ENCODE measurements around the gene DPYSL4. TPM values are rescaled to one million over a fixed set of nuclear protein-coding genes. Genes with fewer than 3 reads are reported as not detected.
A peak's percentile ranks its signal among the peaks of the same experiment; 100 is the strongest.

DPYSL4 gene
- total RNA-seq, 3 donors from 2014 or later (not counting 1 experiment from before 2014, with no cell fraction given): 0.40 to 1.3 (median 1.0) TPM

DNA sequence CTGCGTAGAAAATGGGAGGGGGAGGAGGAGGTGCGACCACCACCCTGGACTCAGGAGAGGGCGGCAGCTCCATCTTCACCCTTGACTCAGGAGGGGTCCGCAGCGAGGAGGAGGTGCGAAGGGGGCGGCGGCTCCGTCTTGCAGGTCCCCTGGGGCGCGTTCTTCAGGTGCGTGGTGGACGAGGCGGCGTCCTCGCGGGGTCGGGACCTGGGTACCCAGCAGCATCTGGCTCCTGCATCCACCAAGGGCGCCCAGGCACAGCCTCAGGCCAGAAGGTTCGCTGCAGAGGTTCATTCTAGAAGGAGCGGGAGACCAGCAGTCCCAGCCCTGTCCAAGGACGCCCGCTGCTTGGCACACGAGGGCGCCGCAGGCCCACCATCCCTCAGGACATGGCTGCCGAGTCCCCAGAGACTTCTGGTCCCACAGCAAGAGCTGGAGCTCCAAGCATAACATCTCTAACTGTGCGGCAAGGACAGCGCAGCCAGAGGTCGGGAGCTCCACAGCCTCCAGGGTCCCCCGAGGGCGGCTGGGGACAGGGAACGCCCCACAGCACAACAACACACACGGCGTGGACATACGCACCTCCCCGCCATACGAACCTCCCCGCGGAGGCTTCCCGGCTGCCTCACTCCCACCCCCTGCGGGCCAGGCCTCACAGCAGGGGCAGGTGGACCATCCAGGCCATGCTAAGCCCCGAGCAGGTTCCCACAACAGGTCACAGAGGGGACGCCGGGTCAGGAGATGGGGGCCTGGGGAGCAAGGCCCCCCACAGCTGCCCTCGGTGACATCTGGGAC, 16.8 kb upstream of the DPYSL4 start:
- Histone ChIP-seq H3K9me3 (ENCODE audit: control insufficient read depth, insufficient read depth, low read length) (peaks cover 4% of the 10 kb centered on the region), H3K4me1 (ENCODE audit: control insufficient read depth, insufficient read depth, low read length) (no peaks in the 10 kb centered on the region), H3K27ac (ENCODE audit: low read length) (no peak overlapping the region), H3K36me3 (ENCODE audit: control insufficient read depth, insufficient read depth, low read length) (no peaks in the 10 kb centered on the region), H3K27me3 (ENCODE audit: control insufficient read depth, insufficient read depth, low read length) (no peaks in the 10 kb centered on the region), H3K4me3 (ENCODE audit: low read length) (no peak overlapping the region)
- intact Hi-C loops (cut with micrococcal nuclease): loop anchor here (10.0 kb wide), 1 partner anchor 285 kb away; no protein-coding TSS in a partner anchor
- DNase-seq (no peak), ATAC-seq (no peak)
- Mint-ChIP-seq H3K27me3 (ENCODE audit: low read depth in 2 of 2) (peaks cover under 1 to 5% of the 10 kb centered on the region in 2 donors), H3K9me3 (no peaks in the 10 kb centered on the region), H3K4me1 (peaks cover 0 to 12% of the 10 kb centered on the region in 2 donors), H3K4me3 (no peak overlapping the region), H3K27ac (no peak overlapping the region), H3K36me3 (no peaks in the 10 kb centered on the region)
- TF ChIP-seq, protein P1, sequence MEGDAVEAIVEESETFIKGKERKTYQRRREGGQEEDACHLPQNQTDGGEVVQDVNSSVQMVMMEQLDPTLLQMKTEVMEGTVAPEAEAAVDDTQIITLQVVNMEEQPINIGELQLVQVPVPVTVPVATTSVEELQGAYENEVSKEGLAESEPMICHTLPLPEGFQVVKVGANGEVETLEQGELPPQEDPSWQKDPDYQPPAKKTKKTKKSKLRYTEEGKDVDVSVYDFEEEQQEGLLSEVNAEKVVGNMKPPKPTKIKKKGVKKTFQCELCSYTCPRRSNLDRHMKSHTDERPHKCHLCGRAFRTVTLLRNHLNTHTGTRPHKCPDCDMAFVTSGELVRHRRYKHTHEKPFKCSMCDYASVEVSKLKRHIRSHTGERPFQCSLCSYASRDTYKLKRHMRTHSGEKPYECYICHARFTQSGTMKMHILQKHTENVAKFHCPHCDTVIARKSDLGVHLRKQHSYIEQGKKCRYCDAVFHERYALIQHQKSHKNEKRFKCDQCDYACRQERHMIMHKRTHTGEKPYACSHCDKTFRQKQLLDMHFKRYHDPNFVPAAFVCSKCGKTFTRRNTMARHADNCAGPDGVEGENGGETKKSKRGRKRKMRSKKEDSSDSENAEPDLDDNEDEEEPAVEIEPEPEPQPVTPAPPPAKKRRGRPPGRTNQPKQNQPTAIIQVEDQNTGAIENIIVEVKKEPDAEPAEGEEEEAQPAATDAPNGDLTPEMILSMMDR (IDR thresholded peaks at IDR 0.05): no peak
- 89% methylated on average over 46 of the region's 46 CpGs for WGBS (ENCODE audit: insufficient coverage)

DNA sequence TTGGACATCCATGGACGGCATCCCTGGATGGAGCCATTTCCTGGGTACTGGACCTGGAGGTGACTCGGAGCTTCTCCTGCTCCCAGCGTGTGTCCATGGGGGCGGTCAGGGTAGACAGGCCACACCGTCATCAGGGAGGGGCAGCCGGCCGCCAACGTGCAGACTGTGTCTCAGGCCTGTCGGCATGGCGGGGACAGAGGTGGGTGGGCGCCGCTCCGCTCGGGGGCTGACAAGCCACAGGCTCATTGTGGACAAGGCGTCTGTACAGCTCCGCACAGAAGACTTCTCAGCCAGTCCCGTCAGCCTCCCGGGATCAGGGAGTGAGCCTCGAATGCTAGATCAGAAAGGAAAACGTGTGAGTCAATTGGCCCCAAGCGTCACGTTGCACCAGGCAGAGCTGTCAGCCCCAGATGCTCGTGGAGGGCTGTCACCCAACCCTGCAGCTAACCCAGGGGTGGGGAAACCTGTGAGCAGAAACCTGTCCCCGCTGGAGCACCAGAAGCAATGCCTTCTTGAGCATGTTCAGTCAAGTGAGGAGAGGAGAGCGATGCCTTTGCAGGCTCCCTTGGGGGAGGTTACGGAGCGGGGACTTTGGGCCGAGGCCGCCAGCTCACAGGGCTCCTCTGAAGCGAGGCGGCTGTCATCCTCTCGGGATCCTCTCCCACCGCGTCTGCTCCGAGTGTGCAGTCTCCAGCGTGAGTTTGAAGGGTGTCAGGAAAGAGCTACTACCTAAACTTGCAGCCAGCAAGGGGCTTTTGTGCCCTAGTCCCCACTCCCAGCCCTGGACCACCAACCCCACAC, 16.0 kb upstream of the DPYSL4 start:
- H3K27ac Mint-ChIP-seq: no peak overlapping the region
- H3K4me1 ChIP-seq (ENCODE audit: control insufficient read depth, insufficient read depth, low read length): no peaks in the 10 kb centered on the region
- TF ChIP-seq, protein P1 (IDR thresholded peaks at IDR 0.05): no peak
- ATAC-seq (no peak), DNase-seq (no peak)
- H3K9me3 ChIP-seq (ENCODE audit: control insufficient read depth, insufficient read depth, low read length): peaks cover 4% of the 10 kb centered on the region
- H3K36me3 Mint-ChIP-seq: no peaks in the 10 kb centered on the region
- WGBS (ENCODE audit: insufficient coverage): 78% methylated on average over 36 of the region's 36 CpGs
- intact Hi-C loops (cut with micrococcal nuclease): no loop called here
- H3K27ac ChIP-seq (ENCODE audit: low read length): no peak overlapping the region
- H3K36me3 ChIP-seq (ENCODE audit: control insufficient read depth, insufficient read depth, low read length): no peaks in the 10 kb centered on the region
- no peak overlapping the region for H3K4me3 Mint-ChIP-seq
- H3K9me3 Mint-ChIP-seq: no peaks in the 10 kb centered on the region
- H3K27me3 Mint-ChIP-seq (ENCODE audit: low read depth in 2 of 2): peaks cover 5 to 8% of the 10 kb centered on the region in 2 donors
- H3K4me1 Mint-ChIP-seq: peaks cover 0 to 12% of the 10 kb centered on the region in 2 donors
- H3K27me3 ChIP-seq (ENCODE audit: control insufficient read depth, insufficient read depth, low read length): no peaks in the 10 kb centered on the region
- no peak overlapping the region for H3K4me3 ChIP-seq (ENCODE audit: low read length)

DNA sequence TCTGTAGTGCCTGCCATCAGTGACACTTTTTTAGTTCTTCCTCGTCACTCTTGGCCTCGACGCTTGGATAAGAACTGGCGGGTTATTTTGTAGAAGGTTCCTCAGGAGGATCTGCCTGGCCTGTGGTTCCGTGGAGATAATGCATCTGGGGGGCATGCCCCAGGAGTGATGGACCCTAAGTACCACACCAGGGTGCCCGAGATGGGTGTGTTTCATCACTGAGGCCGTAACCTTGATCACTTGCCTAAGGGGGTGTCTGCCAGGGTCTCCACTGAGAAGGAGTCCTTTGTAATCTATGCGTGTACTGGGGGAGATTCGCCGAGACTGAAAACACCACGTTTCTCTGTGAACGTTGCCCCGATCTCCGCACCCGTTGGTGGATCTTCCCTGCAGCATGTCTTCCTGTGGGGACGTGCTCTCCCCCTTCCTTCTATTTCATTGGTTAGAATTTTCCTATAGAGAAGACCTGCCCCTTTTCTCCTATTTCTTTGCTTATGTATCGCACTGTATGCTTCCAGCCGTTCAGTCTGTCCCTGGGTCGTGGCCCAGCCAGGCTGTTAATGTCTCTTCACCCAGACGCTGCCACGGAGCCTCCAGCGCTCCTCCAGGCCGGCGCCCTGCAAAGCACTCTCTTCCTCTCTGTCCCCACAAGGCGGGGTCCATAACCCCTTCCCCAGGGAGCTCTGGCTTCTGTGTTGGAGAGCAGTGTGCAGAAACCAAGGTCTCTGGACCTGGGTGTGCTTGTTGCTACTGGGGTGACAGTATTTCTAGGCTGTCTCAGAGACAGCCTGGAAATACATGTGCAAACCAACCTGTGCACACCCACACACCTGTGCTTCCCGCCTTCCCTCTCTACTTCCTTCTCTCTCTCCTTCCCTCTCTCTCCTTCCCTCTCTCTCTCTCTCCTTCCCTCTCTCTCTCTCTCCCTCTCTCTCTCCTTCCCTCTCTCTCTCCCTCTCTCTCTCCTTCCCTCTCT, 14.4 kb upstream of the DPYSL4 start:
- Histone ChIP-seq H3K27me3 (ENCODE audit: control insufficient read depth, insufficient read depth, low read length) (peaks cover 13% of the 10 kb centered on the region), H3K4me1 (ENCODE audit: control insufficient read depth, insufficient read depth, low read length) (peaks cover 4% of the 10 kb centered on the region), H3K27ac (ENCODE audit: low read length) (no peak overlapping the region), H3K9me3 (ENCODE audit: control insufficient read depth, insufficient read depth, low read length) (peaks cover 4% of the 10 kb centered on the region), H3K36me3 (ENCODE audit: control insufficient read depth, insufficient read depth, low read length) (no peaks in the 10 kb centered on the region), H3K4me3 (ENCODE audit: low read length) (no peak overlapping the region)
- Mint-ChIP-seq H3K27me3 (ENCODE audit: low read depth in 2 of 2) (peaks cover 14 to 20% of the 10 kb centered on the region in 2 donors), H3K9me3 (no peaks in the 10 kb centered on the region), H3K4me1 (peaks cover 0 to 12% of the 10 kb centered on the region in 2 donors), H3K27ac (peak overlapping the region in 1 of 2 donors; percentile 81), H3K4me3 (no peak overlapping the region), H3K36me3 (no peaks in the 10 kb centered on the region)
- intact Hi-C loops (cut with micrococcal nuclease): no loop called here
- DNase-seq (no peak), ATAC-seq (peak in 1 of 3 donors; percentile 18)
- WGBS (ENCODE audit: insufficient coverage): 71% methylated on average over 26 of the region's 26 CpGs
- TF ChIP-seq, protein P1 (IDR thresholded peaks at IDR 0.05): no peak

All from natural killer cell (primary cell).